Stimulated activated CD4-positive, alpha-beta T cell treated with anti-CD3 and anti-CD28 coated beads, Interleukin-1b, Interleukin-23, amount 100 ng/mL, for 4 hours (primary cell): ENCODE data around the gene ZNF679.
A peak's percentile ranks its signal among the peaks of the same experiment; 100 is the strongest.
"Not testable (repeated sequence)": the region's sequence is repeated elsewhere in the genome, so short reads cannot be mapped to it uniquely, and the experiment has no call there.

Source experiments
- DNase-seq, 2 donors: peaks; one replicate each; pipeline ENCODE4 v3.0.0-alpha.2; 2020; ENCODE audit warnings: low read depth in 2 of 2

Gene ZNF679

DNA sequence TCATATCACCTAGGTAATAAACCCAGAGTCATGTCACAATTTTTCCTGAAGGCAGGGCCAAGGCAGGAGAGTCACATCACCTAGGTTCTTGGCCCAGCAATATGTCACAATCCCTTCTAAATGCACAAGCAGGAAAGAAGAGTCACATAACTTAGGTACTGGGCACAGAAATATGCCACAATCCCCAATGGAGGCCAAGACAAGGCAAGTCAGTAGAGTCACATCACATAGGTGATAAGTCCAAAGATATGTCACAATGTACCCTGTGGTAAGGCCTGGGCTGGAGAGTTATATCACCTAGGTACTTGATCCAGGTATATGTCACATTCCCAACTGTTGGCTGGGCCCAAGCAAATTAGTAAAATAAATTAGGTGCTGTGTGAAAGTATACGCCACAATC is at the start of gene ZNF679:
ZNF679 (plus strand) TSS at position 301 of the 400 bp plus-strand sequence. CDS start 20,644 bp downstream, outside the sequence.
- DNase-seq, result not testable (repeated sequence)

DNA sequence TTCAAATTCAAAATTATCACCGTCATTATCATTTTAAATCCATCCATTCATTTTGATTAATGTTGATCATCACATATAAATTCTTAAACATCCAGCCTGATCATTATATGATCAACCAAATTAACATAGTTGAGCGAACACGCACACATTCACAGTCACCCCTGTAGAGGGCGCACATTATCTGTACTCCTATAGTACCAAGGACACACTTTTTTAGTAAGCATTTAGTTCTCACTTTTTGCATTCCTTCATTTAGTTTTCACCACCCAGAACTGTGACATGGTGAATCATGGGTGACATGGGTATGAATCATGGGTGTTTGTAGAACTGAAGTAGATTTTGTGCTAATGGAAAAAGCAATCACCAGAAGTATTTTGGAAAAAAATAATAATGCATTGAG is 47.3 kb upstream of the ZNF679 start:
- DNase-seq, result no peak

DNA sequence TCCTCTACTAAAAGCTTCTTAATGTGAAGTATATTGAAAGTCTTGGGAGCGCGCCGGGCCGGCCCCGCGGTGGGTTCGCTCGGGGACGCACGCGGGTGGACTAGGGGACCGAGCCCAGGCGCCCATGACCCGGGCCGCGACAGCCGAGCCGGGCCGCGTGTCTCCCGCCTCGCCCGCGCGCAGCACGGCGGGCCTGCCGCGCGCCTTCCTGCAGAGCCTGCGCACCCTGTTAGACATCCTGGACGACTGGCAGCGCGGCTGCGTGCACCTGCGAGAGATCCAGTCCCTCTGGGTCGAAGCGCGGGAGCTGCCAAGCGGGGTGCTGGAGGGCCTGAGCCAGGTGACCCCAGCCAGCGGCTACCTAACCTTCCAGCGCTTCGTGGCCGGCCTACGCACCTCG is 46.7 kb upstream of the ZNF679 start:
- DNase-seq, result no peak

DNA sequence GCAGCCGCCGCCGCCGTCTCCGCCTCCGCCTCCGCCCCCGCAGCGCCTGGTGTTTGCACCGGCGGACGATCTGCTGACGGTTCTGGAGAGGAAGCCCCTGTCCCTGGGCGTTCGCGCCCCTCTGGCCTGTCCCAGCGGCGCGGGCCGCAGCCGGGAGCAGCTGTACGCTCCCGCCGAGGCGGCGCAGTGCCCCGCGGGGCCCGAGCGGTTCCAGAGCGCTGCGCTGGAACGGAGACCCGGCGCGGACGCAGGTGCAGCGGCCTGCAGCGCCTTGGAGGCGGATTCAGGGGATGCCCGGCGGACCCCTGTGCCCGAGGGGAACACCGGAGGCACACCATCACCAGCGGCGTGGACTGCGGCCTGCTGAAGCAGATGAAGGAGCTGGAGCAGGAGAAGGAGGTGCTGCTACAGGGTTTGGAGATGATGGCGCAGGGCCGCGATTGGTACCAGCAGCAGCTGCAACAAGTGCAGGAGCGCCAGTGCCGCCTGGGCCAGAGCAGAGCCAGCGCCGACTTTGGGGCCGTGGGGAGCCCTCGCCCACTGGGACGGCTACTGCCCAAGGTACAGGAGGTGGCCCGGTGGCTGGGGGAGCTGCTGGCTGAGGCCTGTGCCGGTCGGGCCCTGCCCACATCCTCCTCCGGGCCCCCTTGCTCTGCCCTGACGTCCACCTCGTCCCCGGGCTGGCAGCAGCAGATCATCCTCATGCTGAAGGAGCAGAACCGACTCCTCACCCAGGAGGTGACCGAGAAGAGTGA is 46.1 kb upstream of the ZNF679 start:
- DNase-seq, result no peak

DNA sequence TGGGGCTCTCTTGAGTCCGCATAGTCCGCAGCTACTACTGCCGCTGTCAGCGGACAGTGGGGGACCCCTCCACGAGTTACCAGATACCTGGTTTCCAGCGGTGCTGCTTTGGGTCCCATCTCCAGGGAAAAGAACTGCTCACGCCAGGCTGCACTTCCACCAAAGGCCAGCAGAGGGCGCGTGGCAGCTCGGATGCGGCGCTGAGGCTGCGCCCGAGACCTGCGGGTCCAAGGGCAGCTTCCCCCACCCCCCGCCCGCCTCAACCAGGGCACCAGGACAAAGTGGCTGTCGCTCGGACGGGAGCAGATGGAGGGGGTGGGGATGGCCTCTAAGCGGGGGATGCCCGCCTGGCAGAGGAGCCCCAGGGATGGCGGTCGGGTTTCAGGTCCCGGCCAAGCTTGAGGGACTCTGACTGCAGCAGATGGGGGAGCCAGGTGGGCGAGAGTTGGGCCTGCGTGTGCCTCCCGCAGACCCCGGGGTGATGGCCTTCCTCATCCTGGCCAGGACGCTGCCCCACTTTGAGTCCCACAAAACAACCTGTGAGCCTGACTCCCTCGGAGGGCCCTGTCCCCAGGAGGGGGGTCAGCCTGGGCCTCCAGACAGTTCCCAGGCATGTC is 45.0 kb upstream of the ZNF679 start:
- DNase-seq, result peak; percentile 29 to 42

DNA sequence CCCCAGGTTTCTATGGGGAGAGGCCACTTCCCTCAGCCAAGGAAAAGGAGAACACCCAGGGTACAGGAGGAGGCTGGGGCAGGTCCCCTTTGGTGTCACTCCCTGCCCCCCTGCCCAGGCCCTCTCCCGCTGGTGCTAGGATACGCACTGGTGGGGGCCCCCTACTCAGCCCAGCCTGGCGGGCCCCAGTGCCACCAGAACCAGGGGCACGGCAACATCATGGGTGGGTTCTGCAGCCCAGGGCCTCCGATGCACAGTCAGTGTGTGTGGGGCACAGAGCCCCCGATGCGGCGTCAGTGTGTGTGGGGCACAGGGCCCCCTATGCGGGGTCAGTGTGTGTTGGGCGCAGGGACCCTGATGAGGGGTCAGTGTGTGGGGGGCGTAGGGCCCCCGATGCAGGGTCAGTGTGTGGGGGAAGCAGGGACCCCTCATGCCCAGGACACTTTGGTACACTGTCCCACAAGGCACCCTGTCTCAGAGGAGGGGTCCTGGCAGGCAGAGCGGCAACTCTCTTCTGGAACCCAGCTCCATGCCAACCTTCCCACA is 44.4 kb upstream of the ZNF679 start:
- no peak for DNase-seq

DNA sequence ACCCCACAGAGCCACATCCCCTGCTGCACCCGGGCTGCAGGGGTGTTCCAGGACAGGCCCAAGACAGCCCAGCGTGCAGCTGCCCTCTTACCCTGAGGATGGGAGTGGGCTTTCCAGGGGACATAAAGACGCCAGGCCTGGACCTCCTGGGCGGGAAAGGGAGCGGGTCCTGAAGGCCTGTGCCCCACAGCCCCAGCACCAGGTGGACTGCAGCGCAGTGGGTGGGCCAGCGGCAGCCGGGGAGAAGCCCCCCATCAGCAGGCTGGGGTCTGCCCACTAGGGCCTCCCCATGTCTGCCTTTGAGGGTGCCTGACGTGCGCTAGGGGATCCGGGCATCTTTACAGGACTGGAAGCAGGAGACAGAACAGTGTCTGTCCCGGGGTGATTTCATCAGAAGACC is 43.9 kb upstream of the ZNF679 start:
- no peak for DNase-seq

DNA sequence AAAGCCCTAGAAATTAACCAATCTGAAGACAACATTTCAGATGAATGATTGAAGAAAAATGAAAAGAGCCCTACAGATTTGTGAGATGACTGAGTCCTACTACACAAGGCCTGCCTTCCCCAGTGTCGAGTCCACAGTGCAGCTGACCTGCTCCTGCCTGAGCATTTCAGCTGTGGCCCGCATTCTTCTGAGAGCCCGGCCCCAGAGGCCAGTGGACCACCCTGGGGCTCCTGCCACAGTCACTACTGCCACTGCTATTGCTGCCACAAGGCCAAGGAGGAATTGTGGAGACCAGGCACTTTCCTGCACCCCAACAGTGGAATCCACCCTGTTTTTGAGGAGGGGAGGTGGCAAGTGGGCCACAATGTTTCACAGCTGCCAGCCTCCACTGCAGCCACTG is 40.9 kb upstream of the ZNF679 start:
- DNase-seq, result no peak

DNA sequence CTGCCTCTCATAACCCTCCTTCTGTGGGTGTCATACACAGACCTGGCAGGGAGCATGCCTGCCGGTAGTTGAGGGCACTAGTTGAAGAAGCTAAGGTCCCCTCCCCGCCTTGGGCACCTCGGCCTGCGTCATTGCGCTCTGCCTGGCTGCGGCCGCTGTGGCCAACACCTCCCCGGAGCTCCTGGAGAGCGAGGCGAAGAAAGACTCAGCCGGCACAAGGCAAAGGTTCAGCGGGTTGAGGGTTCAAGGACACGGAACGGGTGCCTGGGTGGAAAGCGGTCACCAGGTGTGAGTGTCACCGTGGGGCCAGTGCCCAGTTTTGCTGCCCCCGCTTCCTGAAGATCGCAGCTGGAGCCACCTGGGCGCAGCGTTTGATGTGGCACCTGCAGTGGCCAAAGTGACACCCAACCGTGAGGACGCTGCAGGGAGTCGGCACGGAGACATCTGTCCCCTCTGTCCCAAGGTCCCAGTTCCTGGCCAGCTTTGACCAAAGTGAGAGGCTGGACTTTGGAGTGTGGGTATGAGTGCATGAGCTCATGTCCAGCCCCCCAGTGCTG is 36.0 kb upstream of the ZNF679 start:
- DNase-seq, result no peak

DNA sequence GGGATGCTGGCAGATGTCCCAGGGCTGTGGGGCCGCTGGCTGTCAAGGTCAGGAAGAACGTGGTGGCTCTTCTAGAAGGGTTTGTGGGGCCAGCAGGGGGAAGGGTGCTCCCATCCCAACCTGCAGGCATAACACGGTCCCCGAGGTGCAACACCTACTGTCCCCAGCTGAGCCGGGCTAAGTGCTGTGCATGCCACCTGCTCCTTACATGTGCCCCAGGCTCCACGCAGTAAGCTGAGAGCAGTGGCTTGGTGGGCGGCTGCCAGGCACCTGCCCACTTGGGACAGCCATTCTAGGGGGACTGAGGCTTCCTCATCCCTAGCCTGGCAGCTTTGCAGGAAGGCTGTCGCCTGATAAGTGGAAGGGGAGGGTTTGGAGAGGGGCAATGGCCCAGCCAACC is 35.5 kb upstream of the ZNF679 start:
- no peak for DNase-seq

DNA sequence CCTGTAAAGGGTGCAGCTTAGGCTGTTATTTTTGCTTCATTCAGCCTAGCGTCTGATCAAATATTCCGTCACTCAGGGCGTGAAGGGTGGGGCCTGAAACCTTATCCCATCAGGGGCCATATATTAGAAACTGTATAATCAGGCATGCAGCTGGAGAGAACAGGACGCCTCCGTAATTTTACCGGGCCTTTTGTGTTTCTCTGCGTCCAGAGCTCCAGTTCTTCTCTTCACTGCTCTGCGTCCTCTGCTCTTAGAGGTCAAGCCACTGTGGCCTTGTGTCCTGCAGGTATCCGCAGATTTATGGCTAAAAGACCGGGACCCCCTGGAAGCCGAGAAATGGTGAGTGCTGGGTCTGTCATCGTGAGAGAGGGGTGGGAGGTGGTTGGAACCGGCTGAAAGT is 21.4 kb upstream of the ZNF679 start, which contains the start of gene ZNF735:
ZNF735 (plus strand) TSS at position 301 of the 400 bp plus-strand sequence; CDS start at position 301, 0 bp downstream.
- DNase-seq, result no peak

DNA sequence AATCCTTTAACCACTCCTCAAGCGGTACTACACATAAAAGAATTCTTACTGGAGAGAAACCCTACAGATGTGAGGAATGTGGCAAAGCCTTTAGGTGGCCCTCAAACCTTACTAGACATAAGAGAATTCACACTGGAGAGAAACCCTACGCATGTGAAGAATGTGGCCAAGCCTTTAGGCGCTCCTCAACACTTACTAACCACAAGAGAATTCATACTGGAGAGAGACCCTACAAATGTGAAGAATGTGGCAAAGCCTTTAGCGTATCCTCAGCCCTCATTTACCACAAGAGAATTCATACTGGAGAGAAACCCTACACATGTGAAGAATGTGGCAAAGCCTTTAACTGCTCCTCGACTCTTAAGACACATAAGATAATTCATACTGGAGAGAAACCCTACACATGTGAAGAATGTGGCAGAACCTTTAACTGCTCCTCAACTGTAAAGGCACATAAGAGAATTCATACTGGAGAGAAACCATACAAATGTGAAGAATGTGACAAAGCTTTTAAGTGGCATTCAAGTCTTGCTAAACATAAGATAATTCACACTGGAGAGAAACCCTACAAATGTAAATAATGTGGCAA is 8.5 kb upstream of the ZNF679 start:
- DNase-seq, result not testable (repeated sequence)

DNA sequence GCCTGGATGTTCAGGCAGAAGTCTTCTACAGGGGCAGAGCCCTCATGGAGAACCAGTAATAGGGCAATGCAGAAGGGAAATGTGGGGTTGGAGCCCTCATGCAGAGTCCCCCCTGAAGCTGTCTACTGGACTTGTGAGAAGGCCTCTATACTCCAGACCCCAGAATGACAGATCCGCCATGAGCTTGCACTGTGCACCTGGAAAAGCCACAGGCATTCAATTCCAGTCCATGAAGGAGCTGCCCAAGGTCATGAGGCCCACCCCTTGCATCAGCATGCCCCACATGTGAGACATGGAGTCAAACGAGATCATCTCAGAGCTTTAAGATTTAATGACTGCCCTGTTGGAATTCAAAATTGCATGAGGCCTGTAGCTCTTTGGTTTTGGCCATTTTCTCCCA is 4.9 kb upstream of the ZNF679 start:
- DNase-seq, result no peak

DNA sequence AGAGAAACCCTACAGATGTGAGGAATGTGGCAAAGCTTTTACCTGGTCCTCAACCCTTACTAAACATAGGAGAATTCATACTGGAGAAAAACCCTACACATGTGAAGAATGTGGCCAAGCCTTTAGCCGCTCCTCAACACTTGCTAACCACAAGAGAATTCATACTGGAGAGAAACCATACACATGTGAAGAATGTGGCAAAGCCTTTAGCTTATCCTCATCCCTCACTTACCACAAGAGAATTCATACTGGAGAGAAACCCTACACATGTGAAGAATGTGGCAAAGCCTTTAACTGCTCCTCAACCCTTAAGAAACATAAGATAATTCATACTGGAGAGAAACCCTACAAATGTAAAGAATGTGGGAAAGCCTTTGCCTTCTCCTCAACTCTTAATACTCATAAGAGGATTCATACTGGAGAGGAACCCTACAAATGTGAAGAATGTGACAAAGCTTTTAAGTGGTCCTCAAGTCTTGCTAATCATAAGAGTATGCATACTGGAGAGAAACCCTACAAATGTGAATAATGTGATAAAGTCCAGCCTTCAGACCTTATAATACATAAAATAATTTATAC is 38.2 kb downstream of the ZNF679 start:
- DNase-seq, result no peak

DNA sequence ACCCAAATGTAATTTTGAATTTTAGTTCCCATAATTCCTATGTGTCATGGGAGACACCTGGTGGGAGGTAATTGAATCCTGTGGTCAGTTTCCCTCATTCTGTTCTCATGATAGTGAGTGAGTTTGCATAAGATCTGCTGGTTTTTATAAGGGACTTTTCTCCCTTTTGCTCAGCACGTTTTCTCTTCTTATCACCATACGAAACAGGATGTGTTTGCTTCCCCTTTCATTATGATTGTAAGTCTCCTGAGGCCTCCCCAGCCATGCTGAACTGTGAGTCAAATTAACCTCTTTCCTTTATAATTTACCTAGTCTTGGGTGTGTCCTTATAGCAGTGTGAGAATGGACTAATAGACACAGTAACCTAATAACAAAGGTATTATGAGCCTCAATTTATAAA is 49.4 kb downstream of the ZNF679 start:
- DNase-seq, result no peak

DNA sequence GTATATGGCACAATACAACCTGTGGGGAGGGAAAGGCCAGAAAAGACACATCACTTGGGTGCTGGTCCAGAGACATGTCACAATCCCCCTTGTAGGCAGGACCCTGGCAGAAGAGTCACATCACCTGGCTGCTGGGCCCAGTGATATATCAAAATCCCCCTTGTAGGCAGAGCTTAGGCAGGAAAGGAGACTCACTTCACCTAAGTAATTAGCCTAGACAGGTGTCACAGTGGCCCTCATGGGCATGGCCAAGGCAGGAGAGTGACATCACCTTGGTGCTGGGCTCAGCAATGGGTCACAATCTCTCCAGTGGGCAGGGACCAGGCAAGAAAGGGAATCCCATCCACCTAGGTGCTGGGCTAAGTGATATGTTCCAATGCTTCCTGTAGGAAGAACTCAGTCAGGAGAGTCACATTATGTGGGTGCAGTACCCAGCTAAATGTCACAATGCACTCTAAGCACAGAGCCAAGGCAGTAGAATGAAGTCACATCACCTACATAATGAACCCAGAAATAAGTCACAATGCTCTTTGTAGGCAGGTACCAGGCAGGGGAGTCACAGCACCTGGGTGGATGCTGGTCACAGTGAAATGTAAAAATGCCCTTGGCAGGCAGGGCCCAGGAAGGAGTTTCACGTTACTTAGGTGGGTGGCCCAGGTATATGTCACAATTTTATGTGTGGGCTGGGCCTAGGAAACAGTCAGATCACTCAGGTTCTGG is 66.6 kb downstream of the ZNF679 start:
- DNase-seq, result no peak

DNA sequence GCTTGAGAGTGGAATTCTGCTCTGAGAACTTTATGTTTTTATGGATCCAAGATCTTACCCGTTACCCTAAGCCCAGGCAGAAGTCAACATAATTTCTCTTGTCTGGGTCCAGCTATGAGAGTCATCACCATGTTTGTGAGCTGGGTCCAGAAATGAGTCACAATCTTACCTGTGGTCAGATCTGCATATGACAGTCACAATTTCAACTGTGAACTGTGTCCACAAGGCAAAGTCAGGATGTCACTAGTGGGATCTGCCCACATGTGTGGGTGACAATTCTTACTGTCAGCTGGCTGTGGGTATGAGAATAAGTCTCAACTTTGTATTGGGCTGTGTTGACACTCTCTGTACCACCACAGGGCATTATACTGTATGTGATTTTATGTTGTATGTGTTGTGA is 69.1 kb downstream of the ZNF679 start:
- not testable (repeated sequence) for DNase-seq

DNA sequence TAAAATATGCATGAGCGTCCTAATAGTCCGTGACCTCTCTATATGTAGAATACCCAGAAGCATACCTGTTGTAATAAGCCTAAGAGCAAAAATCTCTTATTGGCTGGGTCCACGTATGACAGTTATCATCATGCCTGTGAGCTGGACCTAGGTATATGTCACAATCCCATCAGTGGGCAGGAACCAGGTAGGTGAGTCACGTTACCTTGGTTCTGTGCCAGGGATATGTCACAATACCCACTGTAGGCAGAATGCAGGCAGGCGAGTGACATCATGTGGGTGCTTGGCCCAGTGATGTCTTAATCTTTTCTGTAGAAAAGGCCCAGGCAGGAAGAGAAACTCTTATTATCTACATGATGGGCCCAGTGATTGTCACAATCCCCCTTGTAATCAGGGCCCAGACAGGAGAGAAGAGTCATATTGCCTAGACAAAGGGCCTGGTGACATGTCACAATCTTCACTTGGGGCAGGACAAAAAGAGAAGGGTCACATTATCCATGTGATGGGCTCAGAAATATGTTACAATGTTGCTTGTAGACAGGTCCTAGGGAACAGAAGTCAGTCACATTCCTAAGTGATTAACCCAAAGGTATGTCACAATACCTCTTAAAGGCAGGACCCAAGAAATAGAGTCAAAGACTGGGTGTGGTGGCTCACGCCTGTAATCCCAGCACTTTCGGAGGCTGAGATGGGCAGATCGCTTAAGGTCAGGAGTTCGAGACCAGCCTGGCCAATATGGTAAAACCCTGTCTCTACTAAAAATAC is 72.5 kb downstream of the ZNF679 start:
- no peak for DNase-seq

DNA sequence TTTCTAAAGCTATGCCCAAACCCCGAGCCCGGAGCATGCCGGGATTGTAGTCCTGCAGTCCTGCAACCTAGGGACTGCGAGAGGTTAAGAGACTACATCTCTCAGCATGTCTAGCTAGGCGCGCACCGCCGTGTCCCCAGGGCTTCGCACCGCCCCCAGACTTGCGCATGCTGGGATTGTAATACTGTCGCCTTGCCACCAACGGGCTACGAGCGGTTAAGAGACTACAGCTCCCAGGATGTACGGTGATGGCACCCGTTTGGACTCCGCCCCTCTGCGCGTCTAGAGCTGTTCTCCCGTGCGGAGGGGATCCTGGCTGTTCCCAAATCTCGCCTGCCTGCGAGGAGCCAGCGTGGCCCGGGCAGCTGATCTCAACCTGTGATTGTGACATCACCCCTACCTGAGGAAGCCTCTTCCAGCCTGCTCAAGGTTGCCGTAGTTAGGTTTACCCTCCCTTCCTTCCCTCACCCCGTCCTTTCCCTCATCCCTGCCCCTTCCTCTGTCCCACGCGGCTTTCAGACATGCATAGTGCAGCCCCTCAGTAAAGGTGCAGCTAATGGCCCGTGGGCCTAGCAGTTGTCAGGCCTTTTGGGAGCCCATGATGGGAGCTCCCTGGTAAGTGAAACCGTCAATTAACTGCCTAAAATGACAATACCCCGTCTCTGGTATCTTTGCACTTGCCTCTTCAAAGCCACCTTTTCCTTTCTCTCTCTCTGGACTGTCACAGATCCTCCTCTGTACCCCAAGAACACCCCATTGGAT is 79.2 kb downstream of the ZNF679 start:
- peak; percentile 84 to 85 for DNase-seq

DNA sequence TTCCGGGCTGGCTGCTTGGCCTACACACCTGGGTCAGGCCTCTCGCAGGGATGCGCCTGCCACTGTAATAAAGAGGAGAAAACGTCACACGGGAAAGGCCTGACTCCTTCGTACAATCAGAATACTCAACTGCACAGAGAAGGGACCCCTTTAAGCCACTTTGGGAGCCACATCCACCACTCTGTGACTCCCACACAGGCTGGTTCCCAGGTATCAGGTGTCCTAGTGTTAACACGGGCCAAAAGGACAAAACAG is 79.7 kb downstream of the ZNF679 start:
- no peak for DNase-seq
